ENCODE measurements around the gene USP7. TPM values are rescaled to one million over a fixed set of nuclear protein-coding genes. Genes with fewer than 3 reads are reported as not detected.

The USP7 gene
- total and polyA plus RNA-seq, 4 donors = 19.7 to 174 (median 56.0) TPM

- Histone ChIP-seq H3K36me3 (ENCODE audit: control insufficient read depth in 4 of 4, insufficient read depth in 4 of 4, low read length in 4 of 4) (peaks cover 43 to 71% (median 54%) of the 10 kb centered on the region in 4 donors), H3K4me1 (ENCODE audit: control insufficient read depth in 5 of 5, insufficient read depth in 5 of 5, low read length in 5 of 5) (no peaks in the 10 kb centered on the region), H3K9ac (ENCODE audit: insufficient read depth in 1 of 2, low read length in 2 of 2) (no peak overlapping the region), H3K4me3 (no peak overlapping the region), H3K27me3 (ENCODE audit: control insufficient read depth in 3 of 3, insufficient read depth in 3 of 3, low read length in 2 of 3) (no peaks in the 10 kb centered on the region), H3K27ac (ENCODE audit: low read depth in 1 of 2, low read length in 1 of 2) (no peak overlapping the region), H3K9me3 (ENCODE audit: control insufficient read depth in 4 of 4, insufficient read depth in 3 of 4, low read length in 3 of 4) (no peaks in the 10 kb centered on the region)
- DNase-seq = peak in 1 of 3 donors; percentile 32
- WGBS, 2 donors = 80 to 82% methylated on average over 13 of the region's 13 CpGs
- no peak for TF ChIP-seq CTCF (IDR thresholded peaks at IDR 0.05; ENCODE audit: control extremely low read depth, extremely low read depth)
- ATAC-seq (ENCODE audit: insufficient read depth, low FRiP score) = no peak
These were observed 58.4 kb downstream of the USP7 start for GRCh38 chr16:8905168-8905762.

GRCh38 chr16:8904018-8904430 lies 59.7 kb downstream of the USP7 start:
- no peak for DNase-seq
- H3K27me3 ChIP-seq (ENCODE audit: control insufficient read depth in 3 of 3, insufficient read depth in 3 of 3, low read length in 2 of 3) = no peaks in the 10 kb centered on the region
- H3K27ac ChIP-seq (ENCODE audit: low read depth in 1 of 2, low read length in 1 of 2) = no peak overlapping the region
- no peaks in the 10 kb centered on the region for H3K9me3 ChIP-seq (ENCODE audit: control insufficient read depth in 4 of 4, insufficient read depth in 3 of 4, low read length in 3 of 4)
- no peak for TF ChIP-seq CTCF (IDR thresholded peaks at IDR 0.05; ENCODE audit: control extremely low read depth, extremely low read depth)
- H3K36me3 ChIP-seq (ENCODE audit: control insufficient read depth in 4 of 4, insufficient read depth in 4 of 4, low read length in 4 of 4) = peaks cover 45 to 74% (median 59%) of the 10 kb centered on the region in 4 donors
- no peaks in the 10 kb centered on the region for H3K4me1 ChIP-seq (ENCODE audit: control insufficient read depth in 5 of 5, insufficient read depth in 5 of 5, low read length in 5 of 5)
- H3K4me3 ChIP-seq = no peak overlapping the region
- ATAC-seq (ENCODE audit: insufficient read depth, low FRiP score) = no peak
- no peak overlapping the region for H3K9ac ChIP-seq (ENCODE audit: insufficient read depth in 1 of 2, low read length in 2 of 2)
- 94 to 98% methylated on average over 8 of the region's 8 CpGs for WGBS, 2 donors

- Histone ChIP-seq H3K9me3 (ENCODE audit: control insufficient read depth in 4 of 4, insufficient read depth in 3 of 4, low read length in 3 of 4) (no peaks in the 10 kb centered on the region), H3K4me3 (no peak overlapping the region), H3K27ac (ENCODE audit: low read depth in 1 of 2, low read length in 1 of 2) (peak overlapping the region in 1 of 2 donors; percentile 28), H3K9ac (ENCODE audit: insufficient read depth in 1 of 2, low read length in 2 of 2) (no peak overlapping the region), H3K27me3 (ENCODE audit: control insufficient read depth in 3 of 3, insufficient read depth in 3 of 3, low read length in 2 of 3) (no peaks in the 10 kb centered on the region), H3K36me3 (ENCODE audit: control insufficient read depth in 4 of 4, insufficient read depth in 4 of 4, low read length in 4 of 4) (peaks cover 46 to 75% (median 63%) of the 10 kb centered on the region in 4 donors), H3K4me1 (ENCODE audit: control insufficient read depth in 5 of 5, insufficient read depth in 5 of 5, low read length in 5 of 5) (no peaks in the 10 kb centered on the region)
- ATAC-seq (ENCODE audit: insufficient read depth, low FRiP score) (no peak), DNase-seq (no peak)
- no peak for TF ChIP-seq CTCF (IDR thresholded peaks at IDR 0.05; ENCODE audit: control extremely low read depth, extremely low read depth)
- WGBS, 2 donors = 96 to 98% methylated on average over 9 of the region's 9 CpGs
These were observed 60.7 kb downstream of the USP7 start for GRCh38 chr16:8903004-8903403.

Measured in lung (tissue), 12 donors.